Endodermal cell (in vitro differentiated cells): ENCODE measurements around the gene EFCAB6. TPM values are rescaled to one million over a fixed set of nuclear protein-coding genes. Genes with fewer than 3 reads are reported as not detected.
A peak's percentile ranks its signal among the peaks of the same experiment; 100 is the strongest.

Experiments
- DNase-seq: peaks from one replicate; pipeline ENCODE4 v3.0.0-alpha.2; 2017
- H3K27ac ChIP-seq: 2 replicates; pipeline ENCODE4 v1.5.1; 2013; ENCODE audit warnings: mild to moderate bottlenecking, low read depth, low read length, moderate library complexity
- H3K27me3 ChIP-seq: 2 replicates; pipeline ENCODE4 v1.6.1; 2013; ENCODE audit warnings: mild to moderate bottlenecking, low read length, moderate library complexity; ENCODE audit not compliant: insufficient read depth, control insufficient read depth, poor library complexity, severe bottlenecking
- H3K36me3 ChIP-seq: 2 replicates; pipeline ENCODE4 v1.7.0; 2013; ENCODE audit warnings: mild to moderate bottlenecking, low read length, moderate library complexity; ENCODE audit not compliant: control insufficient read depth, insufficient read depth
- H3K4me1 ChIP-seq: one replicate; pipeline ENCODE4 v1.7.0; 2013; ENCODE audit warnings: low read length; ENCODE audit not compliant: control insufficient read depth, insufficient read depth
- H3K4me3 ChIP-seq: 2 replicates; pipeline ENCODE4 v1.5.1; 2013; ENCODE audit warnings: mild to moderate bottlenecking, low read length, moderate library complexity
- H3K9ac ChIP-seq: 2 replicates; pipeline ENCODE4 v1.6.1; 2013; ENCODE audit warnings: mild to moderate bottlenecking, low read length, moderate library complexity; ENCODE audit not compliant: poor library complexity, severe bottlenecking; ENCODE audit errors: extremely low read depth
- H3K9me3 ChIP-seq: 2 replicates; pipeline ENCODE4 v1.6.1; 2013; ENCODE audit warnings: mild to moderate bottlenecking, low read length, moderate library complexity; ENCODE audit not compliant: control insufficient read depth
- H3K27ac Mint-ChIP-seq: 2 replicates; pipeline ENCODE4 v1.8.0; 2020; ENCODE audit warnings: mixed read lengths
- H3K27me3 Mint-ChIP-seq: 2 replicates; pipeline ENCODE4 v1.8.0; 2021; ENCODE audit warnings: mild to moderate bottlenecking, mixed read lengths; ENCODE audit not compliant: insufficient read depth
- H3K36me3 Mint-ChIP-seq: 2 replicates; pipeline ENCODE4 v1.8.0; 2020; ENCODE audit warnings: low read depth, mixed read lengths
- H3K4me1 Mint-ChIP-seq: 2 replicates; pipeline ENCODE4 v1.8.0; 2020; ENCODE audit warnings: mixed read lengths
- H3K4me3 Mint-ChIP-seq: 2 replicates; pipeline ENCODE4 v1.8.0; 2020; ENCODE audit warnings: mild to moderate bottlenecking, moderate library complexity, mixed read lengths
- H3K9me3 Mint-ChIP-seq: 2 replicates; pipeline ENCODE4 v1.8.0; 2020; ENCODE audit warnings: mild to moderate bottlenecking, mixed read lengths
- CTCF ChIP-seq: fragments of 200-600 bp; sonication (generic); conservative IDR thresholded peaks from 2 replicates; pipeline ENCODE4 v1.5.0; 2021; ENCODE audit warnings: antibody characterized with exemption, mild to moderate bottlenecking
- WGBS, 2 experiments: methylation state at CpG; one replicate each; pipeline versions ENCODE4 v1.1.5 to v1.1.7; 2013; ENCODE audit warnings: missing lambda C conversion rate in 2 of 2, mixed read lengths in 1 of 2; ENCODE audit not compliant: insufficient coverage in 1 of 2, insufficient read length in 1 of 2; 5-methylcytosine and 5-hydroxymethylcytosine counted together
- total RNA-seq, 2 donors: library from RNA; stranded (reverse); fragmentation: NEBNext Ultra II Directional in 1 of 2; extraction: Animal tissue kit (Norgen Biotek cat#: 25700) in 1 of 2; gene quantifications; 2 replicates in 1 of 2; 3 replicates in 1 of 2; pipeline ENCODE4 v1.2.1, GENCODE V29; 2021

The EFCAB6 gene
- total RNA-seq, 2 donors from 2014 or later = 1.8 to 2.0 TPM

GRCh38 chr22:43847376-43848289 is 35.5 kb upstream of the EFCAB6 start:
- peaks cover 2% of the 10 kb centered on the region for H3K36me3 Mint-ChIP-seq
- H3K27me3 Mint-ChIP-seq = no peaks in the 10 kb centered on the region
- 87 to 95% methylated on average over 10 to 14 of the region's 14 CpGs for WGBS, 2 experiments

GRCh38 chr22:43846966-43847365 is 34.9 kb upstream of the EFCAB6 start:
- Histone ChIP-seq H3K27ac (no peak overlapping the region), H3K27me3 (no peaks in the 10 kb centered on the region), H3K4me1 (no peaks in the 10 kb centered on the region), H3K9ac (no peak overlapping the region), H3K9me3 (no peaks in the 10 kb centered on the region), H3K4me3 (no peak overlapping the region), H3K36me3 (no peaks in the 10 kb centered on the region)
- Mint-ChIP-seq H3K4me3 (no peak overlapping the region), H3K4me1 (peaks cover 15% of the 10 kb centered on the region), H3K36me3 (peaks cover 2% of the 10 kb centered on the region), H3K27ac (no peak overlapping the region), H3K9me3 (no peaks in the 10 kb centered on the region), H3K27me3 (no peaks in the 10 kb centered on the region)
- TF ChIP-seq CTCF = no peak
- WGBS, 2 experiments = 91 to 93% methylated on average over 8 to 11 of the region's 11 CpGs
- DNase-seq = no peak

More at GRCh38 chr22:43847376-43848289, 35.5 kb upstream of the EFCAB6 start:
- Mint-ChIP-seq H3K4me1 (peaks cover 15% of the 10 kb centered on the region), H3K9me3 (no peaks in the 10 kb centered on the region), H3K4me3 (no peak overlapping the region), H3K27ac (no peak overlapping the region)
- H3K9me3 ChIP-seq = no peaks in the 10 kb centered on the region
- H3K36me3 ChIP-seq = no peaks in the 10 kb centered on the region
- no peaks in the 10 kb centered on the region for H3K4me1 ChIP-seq
- no peak overlapping the region for H3K4me3 ChIP-seq
- peak; percentile 13 for DNase-seq
- no peak overlapping the region for H3K27ac ChIP-seq
- no peaks in the 10 kb centered on the region for H3K27me3 ChIP-seq
- no peak for TF ChIP-seq CTCF
- no peak overlapping the region for H3K9ac ChIP-seq

- no peaks in the 10 kb centered on the region for H3K27me3 Mint-ChIP-seq
- H3K4me1 Mint-ChIP-seq = peaks cover 15% of the 10 kb centered on the region
- no peak overlapping the region for H3K9ac ChIP-seq
- H3K27ac Mint-ChIP-seq = peak overlapping the region; percentile 79
- 80 to 88% methylated on average over 9 to 11 of the region's 11 CpGs for WGBS, 2 experiments
- H3K27ac ChIP-seq = no peak overlapping the region
- TF ChIP-seq CTCF = no peak
- H3K4me1 ChIP-seq = no peaks in the 10 kb centered on the region
- H3K4me3 ChIP-seq = no peak overlapping the region
- H3K9me3 ChIP-seq = no peaks in the 10 kb centered on the region
- no peaks in the 10 kb centered on the region for H3K27me3 ChIP-seq
- no peaks in the 10 kb centered on the region for H3K9me3 Mint-ChIP-seq
- DNase-seq = no peak
- H3K4me3 Mint-ChIP-seq = no peak overlapping the region
- peaks cover 1% of the 10 kb centered on the region for H3K36me3 Mint-ChIP-seq
- H3K36me3 ChIP-seq = no peaks in the 10 kb centered on the region
Measured at GRCh38 chr22:43845981-43846380, 33.9 kb upstream of the EFCAB6 start.
